ENCODE data around the gene AK8.

AK8 gene

GRCh38 chr9:132814937-132815336, 63.1 kb downstream of the AK8 start:
- H3K4me2 ChIP-seq (ENCODE audit: low read length) = no peak overlapping the region
- no peaks in the 10 kb centered on the region for H3K9me3 ChIP-seq (replicated peaks; ENCODE audit: low read length)
- no peak overlapping the region for H3K4me3 ChIP-seq (ENCODE audit: low read length)
- H3K4me1 ChIP-seq (ENCODE audit: control insufficient read depth, insufficient read depth, low read length) = no peaks in the 10 kb centered on the region
- peaks cover 55% of the 10 kb centered on the region for H3K27me3 ChIP-seq (ENCODE audit: control insufficient read depth, insufficient read depth, low read length)
- no peak overlapping the region for H3K9ac ChIP-seq (ENCODE audit: low read depth, low read length)
- no peaks in the 10 kb centered on the region for H3K36me3 ChIP-seq (ENCODE audit: insufficient read depth, low read length)

DNA sequence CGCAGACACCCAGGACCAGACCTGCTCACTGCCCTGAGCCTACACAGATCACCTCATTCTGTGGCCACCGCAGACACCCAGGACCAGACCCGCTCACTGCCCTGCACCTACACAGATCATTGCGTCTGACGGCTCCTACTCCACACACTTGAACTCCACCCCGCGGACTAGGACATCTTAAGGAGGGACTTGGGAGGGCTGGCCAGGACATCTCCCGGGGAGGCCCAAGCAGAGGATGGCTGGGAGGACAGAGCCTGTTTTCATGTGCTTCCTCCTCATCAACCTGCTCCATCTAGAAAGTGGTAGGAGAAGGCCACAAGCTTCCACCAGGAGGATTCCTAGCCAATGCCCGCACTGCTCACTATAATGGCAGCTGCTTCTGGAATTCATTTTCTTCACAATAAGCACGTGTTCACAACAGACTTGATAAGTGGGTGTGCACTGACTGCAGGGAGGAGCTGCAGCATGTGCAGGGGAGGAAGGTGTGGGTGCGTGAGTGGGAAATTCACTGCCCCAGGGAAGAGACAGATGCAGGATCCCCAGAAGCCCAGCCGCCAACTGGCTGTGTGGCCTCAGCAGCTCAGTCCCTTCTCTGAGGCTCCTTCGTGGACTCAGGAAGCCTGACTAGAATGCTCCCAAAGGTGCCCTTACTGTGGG, 64.8 kb downstream of the AK8 start:
- Histone ChIP-seq H3K36me3 (ENCODE audit: insufficient read depth, low read length) (no peaks in the 10 kb centered on the region), H3K4me3 (ENCODE audit: low read length) (no peak overlapping the region), H3K27me3 (ENCODE audit: control insufficient read depth, insufficient read depth, low read length) (peaks cover 53% of the 10 kb centered on the region), H3K4me1 (ENCODE audit: control insufficient read depth, insufficient read depth, low read length) (no peaks in the 10 kb centered on the region), H3K4me2 (ENCODE audit: low read length) (no peak overlapping the region), H3K9ac (ENCODE audit: low read depth, low read length) (no peak overlapping the region), H3K9me3 (replicated peaks; ENCODE audit: low read length) (no peaks in the 10 kb centered on the region)

- Histone ChIP-seq H3K4me2 (ENCODE audit: low read length) (no peak overlapping the region), H3K4me1 (ENCODE audit: control insufficient read depth, insufficient read depth, low read length) (no peaks in the 10 kb centered on the region), H3K27me3 (ENCODE audit: control insufficient read depth, insufficient read depth, low read length) (peaks cover 51% of the 10 kb centered on the region), H3K36me3 (ENCODE audit: insufficient read depth, low read length) (no peaks in the 10 kb centered on the region), H3K4me3 (ENCODE audit: low read length) (no peak overlapping the region), H3K9me3 (replicated peaks; ENCODE audit: low read length) (no peaks in the 10 kb centered on the region), H3K9ac (ENCODE audit: low read depth, low read length) (no peak overlapping the region)
Measured at GRCh38 chr9:132811985-132812384, 66.1 kb downstream of the AK8 start.

GRCh38 chr9:132810314-132810713, 67.8 kb downstream of the AK8 start:
- H3K27me3 ChIP-seq (ENCODE audit: control insufficient read depth, insufficient read depth, low read length) = peaks cover 58% of the 10 kb centered on the region
- no peak overlapping the region for H3K9ac ChIP-seq (ENCODE audit: low read depth, low read length)
- no peaks in the 10 kb centered on the region for H3K36me3 ChIP-seq (ENCODE audit: insufficient read depth, low read length)

GRCh38 chr9:132809677-132810271, 68.3 kb downstream of the AK8 start:
- H3K4me3 ChIP-seq (ENCODE audit: low read length) = no peak overlapping the region
- peaks cover 63% of the 10 kb centered on the region for H3K27me3 ChIP-seq (ENCODE audit: control insufficient read depth, insufficient read depth, low read length)
- H3K9ac ChIP-seq (ENCODE audit: low read depth, low read length) = no peak overlapping the region
- H3K9me3 ChIP-seq (replicated peaks; ENCODE audit: low read length) = no peaks in the 10 kb centered on the region
- no peaks in the 10 kb centered on the region for H3K36me3 ChIP-seq (ENCODE audit: insufficient read depth, low read length)
- H3K4me2 ChIP-seq (ENCODE audit: low read length) = no peak overlapping the region
- no peaks in the 10 kb centered on the region for H3K4me1 ChIP-seq (ENCODE audit: control insufficient read depth, insufficient read depth, low read length)

More at GRCh38 chr9:132810314-132810713, 67.8 kb downstream of the AK8 start:
- Histone ChIP-seq H3K4me3 (ENCODE audit: low read length) (no peak overlapping the region), H3K4me2 (ENCODE audit: low read length) (no peak overlapping the region), H3K9me3 (replicated peaks; ENCODE audit: low read length) (no peaks in the 10 kb centered on the region), H3K4me1 (ENCODE audit: control insufficient read depth, insufficient read depth, low read length) (no peaks in the 10 kb centered on the region)

- no peaks in the 10 kb centered on the region for H3K9me3 ChIP-seq (replicated peaks; ENCODE audit: low read length)
- H3K9ac ChIP-seq (ENCODE audit: low read depth, low read length) = no peak overlapping the region
- H3K36me3 ChIP-seq (ENCODE audit: insufficient read depth, low read length) = no peaks in the 10 kb centered on the region
- peaks cover 72% of the 10 kb centered on the region for H3K27me3 ChIP-seq (ENCODE audit: control insufficient read depth, insufficient read depth, low read length)
- H3K4me1 ChIP-seq (ENCODE audit: control insufficient read depth, insufficient read depth, low read length) = no peaks in the 10 kb centered on the region
- H3K4me2 ChIP-seq (ENCODE audit: low read length) = no peak overlapping the region
- H3K4me3 ChIP-seq (ENCODE audit: low read length) = no peak overlapping the region
Measured at GRCh38 chr9:132808645-132809044, 69.4 kb downstream of the AK8 start.

- Histone ChIP-seq H3K27me3 (ENCODE audit: control insufficient read depth, insufficient read depth, low read length) (peaks cover 80% of the 10 kb centered on the region), H3K4me3 (ENCODE audit: low read length) (no peak overlapping the region), H3K4me2 (ENCODE audit: low read length) (no peak overlapping the region), H3K4me1 (ENCODE audit: control insufficient read depth, insufficient read depth, low read length) (no peaks in the 10 kb centered on the region), H3K9ac (ENCODE audit: low read depth, low read length) (no peak overlapping the region), H3K36me3 (ENCODE audit: insufficient read depth, low read length) (no peaks in the 10 kb centered on the region), H3K9me3 (replicated peaks; ENCODE audit: low read length) (no peaks in the 10 kb centered on the region)
Measured at GRCh38 chr9:132806723-132807421, 71.2 kb downstream of the AK8 start.

GRCh38 chr9:132806306-132806705, 71.8 kb downstream of the AK8 start:
- no peaks in the 10 kb centered on the region for H3K36me3 ChIP-seq (ENCODE audit: insufficient read depth, low read length)
- H3K27me3 ChIP-seq (ENCODE audit: control insufficient read depth, insufficient read depth, low read length) = peaks cover 82% of the 10 kb centered on the region
- H3K4me3 ChIP-seq (ENCODE audit: low read length) = no peak overlapping the region
- H3K9me3 ChIP-seq (replicated peaks; ENCODE audit: low read length) = no peaks in the 10 kb centered on the region
- H3K9ac ChIP-seq (ENCODE audit: low read depth, low read length) = no peak overlapping the region
- H3K4me2 ChIP-seq (ENCODE audit: low read length) = no peak overlapping the region
- no peaks in the 10 kb centered on the region for H3K4me1 ChIP-seq (ENCODE audit: control insufficient read depth, insufficient read depth, low read length)

- Histone ChIP-seq H3K9ac (ENCODE audit: low read depth, low read length) (no peak overlapping the region), H3K27me3 (ENCODE audit: control insufficient read depth, insufficient read depth, low read length) (peaks cover 78% of the 10 kb centered on the region), H3K4me1 (ENCODE audit: control insufficient read depth, insufficient read depth, low read length) (no peaks in the 10 kb centered on the region), H3K4me2 (ENCODE audit: low read length) (no peak overlapping the region), H3K36me3 (ENCODE audit: insufficient read depth, low read length) (no peaks in the 10 kb centered on the region), H3K9me3 (replicated peaks; ENCODE audit: low read length) (no peaks in the 10 kb centered on the region), H3K4me3 (ENCODE audit: low read length) (no peak overlapping the region)
Measured at GRCh38 chr9:132804576-132805295, 73.3 kb downstream of the AK8 start.

GRCh38 chr9:132802121-132802795, 75.8 kb downstream of the AK8 start:
- Histone ChIP-seq H3K9ac (ENCODE audit: low read depth, low read length) (no peak overlapping the region), H3K4me1 (ENCODE audit: control insufficient read depth, insufficient read depth, low read length) (no peaks in the 10 kb centered on the region), H3K4me2 (ENCODE audit: low read length) (no peak overlapping the region), H3K9me3 (replicated peaks; ENCODE audit: low read length) (no peaks in the 10 kb centered on the region), H3K36me3 (ENCODE audit: insufficient read depth, low read length) (no peaks in the 10 kb centered on the region), H3K27me3 (ENCODE audit: control insufficient read depth, insufficient read depth, low read length) (peaks cover 79% of the 10 kb centered on the region), H3K4me3 (ENCODE audit: low read length) (no peak overlapping the region)

GRCh38 chr9:132801659-132802058, 76.4 kb downstream of the AK8 start:
- no peak overlapping the region for H3K9ac ChIP-seq (ENCODE audit: low read depth, low read length)
- peaks cover 79% of the 10 kb centered on the region for H3K27me3 ChIP-seq (ENCODE audit: control insufficient read depth, insufficient read depth, low read length)
- H3K4me2 ChIP-seq (ENCODE audit: low read length) = no peak overlapping the region
- no peaks in the 10 kb centered on the region for H3K36me3 ChIP-seq (ENCODE audit: insufficient read depth, low read length)
- no peak overlapping the region for H3K4me3 ChIP-seq (ENCODE audit: low read length)
- H3K9me3 ChIP-seq (replicated peaks; ENCODE audit: low read length) = no peaks in the 10 kb centered on the region
- no peaks in the 10 kb centered on the region for H3K4me1 ChIP-seq (ENCODE audit: control insufficient read depth, insufficient read depth, low read length)
